ENCODE data around the gene MAN1C1.

The MAN1C1 gene

GRCh38 chr1:25685211-25685750 lies 68.7 kb downstream of the MAN1C1 start:
- H3K27me3 ChIP-seq (ENCODE audit: control insufficient read depth in 5 of 5, insufficient read depth in 4 of 5, low read length in 5 of 5) = no peaks in the 10 kb centered on the region
- no peak overlapping the region for H3K4me3 ChIP-seq (ENCODE audit: low read depth in 1 of 5, low read length in 5 of 5)
- H3K9me3 ChIP-seq (ENCODE audit: control insufficient read depth in 5 of 5, low read length in 5 of 5) = no peaks in the 10 kb centered on the region
- H3K4me1 ChIP-seq (ENCODE audit: control insufficient read depth in 5 of 5, insufficient read depth in 5 of 5, low read length in 5 of 5) = peaks cover 2 to 40% (median 33%) of the 10 kb centered on the region in 5 donors
- no peak overlapping the region for H3K9ac ChIP-seq (ENCODE audit: low read length in 5 of 5)
- H3K27ac ChIP-seq (ENCODE audit: low read depth, low read length) = no peak overlapping the region
- no peaks in the 10 kb centered on the region for H3K36me3 ChIP-seq (ENCODE audit: control insufficient read depth in 5 of 5, insufficient read depth in 5 of 5, low read length in 5 of 5)

GRCh38 chr1:25685938-25686665 lies 69.5 kb downstream of the MAN1C1 start:
- no peak overlapping the region for H3K27ac ChIP-seq (ENCODE audit: low read depth, low read length)
- H3K9ac ChIP-seq (ENCODE audit: low read length in 5 of 5) = no peak overlapping the region
- peaks cover 2 to 39% (median 33%) of the 10 kb centered on the region in 5 donors for H3K4me1 ChIP-seq (ENCODE audit: control insufficient read depth in 5 of 5, insufficient read depth in 5 of 5, low read length in 5 of 5)
- no peaks in the 10 kb centered on the region for H3K36me3 ChIP-seq (ENCODE audit: control insufficient read depth in 5 of 5, insufficient read depth in 5 of 5, low read length in 5 of 5)
- peak overlapping the region in 2 of 5 donors; percentile 16 to 37 for H3K4me3 ChIP-seq (ENCODE audit: low read depth in 1 of 5, low read length in 5 of 5)
- H3K27me3 ChIP-seq (ENCODE audit: control insufficient read depth in 5 of 5, insufficient read depth in 4 of 5, low read length in 5 of 5) = no peaks in the 10 kb centered on the region
- H3K9me3 ChIP-seq (ENCODE audit: control insufficient read depth in 5 of 5, low read length in 5 of 5) = no peaks in the 10 kb centered on the region

DNA sequence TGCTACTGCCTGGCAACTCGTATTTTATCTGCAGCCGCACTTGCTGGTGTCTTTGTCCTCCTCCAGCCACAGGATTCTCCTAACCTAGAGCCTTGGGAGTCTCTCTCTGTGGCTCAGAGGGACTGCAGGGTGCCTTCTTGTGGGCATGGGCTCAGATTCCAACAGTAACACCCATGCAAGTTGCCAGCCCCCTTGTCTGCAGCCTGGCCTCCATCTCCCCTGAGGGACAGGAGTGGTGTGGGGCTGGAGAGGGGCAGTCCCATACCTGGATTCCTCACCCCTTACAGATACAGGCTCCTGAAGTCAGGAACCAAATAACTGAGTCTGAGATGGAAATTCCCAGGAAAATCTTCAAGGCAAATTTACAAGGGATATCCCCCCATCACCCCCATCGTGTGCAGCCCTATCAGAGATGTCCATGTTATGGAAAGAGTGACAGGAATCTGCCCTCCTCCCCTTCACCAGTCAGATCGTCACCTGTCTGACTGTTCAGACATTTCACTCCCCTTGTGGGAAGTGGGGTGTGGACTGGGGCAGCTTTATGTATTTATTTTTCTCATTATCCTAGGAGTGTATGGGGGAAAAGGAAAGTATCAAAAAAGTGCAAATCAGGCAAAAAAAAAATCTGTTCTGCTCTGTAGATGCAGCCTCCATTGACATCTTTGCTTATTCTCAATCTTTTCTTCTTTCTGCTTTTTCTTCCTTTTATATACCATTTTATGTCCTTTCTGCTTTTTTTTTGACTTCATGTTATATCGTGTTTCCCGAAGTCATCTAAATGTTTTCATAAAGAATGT lies 70.8 kb downstream of the MAN1C1 start:
- Histone ChIP-seq H3K27me3 (ENCODE audit: control insufficient read depth in 5 of 5, insufficient read depth in 4 of 5, low read length in 5 of 5) (no peaks in the 10 kb centered on the region), H3K4me3 (ENCODE audit: low read depth in 1 of 5, low read length in 5 of 5) (peak overlapping the region in 1 of 5 donors; percentile 37), H3K27ac (ENCODE audit: low read depth, low read length) (no peak overlapping the region), H3K9ac (ENCODE audit: low read length in 5 of 5) (no peak overlapping the region), H3K9me3 (ENCODE audit: control insufficient read depth in 5 of 5, low read length in 5 of 5) (no peaks in the 10 kb centered on the region), H3K36me3 (ENCODE audit: control insufficient read depth in 5 of 5, insufficient read depth in 5 of 5, low read length in 5 of 5) (no peaks in the 10 kb centered on the region), H3K4me1 (ENCODE audit: control insufficient read depth in 5 of 5, insufficient read depth in 5 of 5, low read length in 5 of 5) (peaks cover 2 to 27% (median 24%) of the 10 kb centered on the region in 5 donors)

DNA sequence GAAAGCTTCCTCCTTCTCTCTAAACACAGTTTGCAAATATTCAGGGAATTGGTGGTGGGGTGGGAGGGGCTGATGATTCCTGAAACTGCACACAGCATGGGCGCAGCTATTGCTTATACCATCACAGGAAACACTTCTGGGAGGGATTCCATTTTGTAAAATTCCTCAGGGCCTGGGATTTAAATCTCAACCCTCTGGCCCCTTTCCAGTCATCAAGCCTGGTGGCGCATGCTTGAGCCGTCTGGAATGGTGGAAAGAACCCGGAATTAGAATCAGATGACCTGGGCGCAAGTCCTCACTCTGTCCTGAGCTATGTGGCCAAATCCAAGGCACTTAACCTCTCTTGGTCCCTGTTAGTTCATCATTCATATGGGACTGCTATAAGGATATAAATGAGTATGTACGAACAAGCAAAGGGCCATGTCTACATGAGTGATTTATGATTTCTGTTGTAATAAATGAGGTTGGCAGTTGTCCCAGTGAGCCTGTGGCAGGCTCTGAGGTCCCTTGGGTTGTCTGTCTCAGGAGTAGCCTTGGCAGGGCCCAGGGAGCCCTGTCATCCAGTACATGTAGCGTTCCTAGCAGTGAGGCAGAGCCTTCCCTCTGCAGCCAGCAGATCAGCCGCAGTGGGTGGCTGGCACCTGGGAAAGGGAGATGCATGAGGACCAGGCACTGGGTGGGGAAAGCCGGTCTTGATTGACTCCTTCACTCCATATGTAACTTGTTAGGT lies 72.0 kb downstream of the MAN1C1 start:
- Histone ChIP-seq H3K9ac (ENCODE audit: low read length in 5 of 5) (no peak overlapping the region), H3K27ac (ENCODE audit: low read depth, low read length) (no peak overlapping the region)

DNA sequence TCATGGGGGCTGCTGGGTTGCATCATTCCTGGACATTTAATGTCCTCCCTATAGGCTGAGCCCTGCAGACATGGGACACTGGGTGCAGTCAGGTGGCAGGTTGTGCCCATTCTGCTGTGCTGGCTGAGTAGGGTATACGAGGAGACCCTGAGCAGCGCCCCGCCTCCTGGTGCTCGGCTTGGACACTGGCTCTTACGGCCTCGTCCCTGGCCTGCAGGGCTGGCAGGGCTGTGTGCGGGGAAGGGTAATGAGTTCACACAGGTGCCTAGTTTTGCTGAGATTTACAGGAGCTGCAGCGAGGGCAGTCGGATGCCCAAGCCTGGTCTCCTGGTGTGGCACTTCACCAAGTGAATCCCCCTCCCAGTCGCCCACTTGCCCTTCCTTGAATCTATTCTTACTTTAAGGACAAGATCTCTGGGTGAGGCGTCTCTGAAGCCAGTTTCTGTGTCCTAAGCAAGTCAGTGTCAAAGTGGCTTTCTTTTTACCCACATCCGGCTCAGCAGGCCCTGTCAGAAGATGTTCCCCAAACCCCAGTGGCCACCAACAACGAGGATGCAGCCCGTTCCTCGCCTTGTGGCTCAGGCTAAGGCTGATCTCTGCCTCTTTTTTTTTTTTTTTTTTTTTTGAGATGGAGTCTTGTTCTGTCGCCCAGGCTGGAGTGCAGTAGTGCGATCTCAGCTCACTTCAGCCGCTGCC lies 73.2 kb downstream of the MAN1C1 start:
- no peaks in the 10 kb centered on the region for H3K27me3 ChIP-seq (ENCODE audit: control insufficient read depth in 5 of 5, insufficient read depth in 4 of 5, low read length in 5 of 5)
- H3K9ac ChIP-seq (ENCODE audit: low read length in 5 of 5) = no peak overlapping the region
- H3K9me3 ChIP-seq (ENCODE audit: control insufficient read depth in 5 of 5, low read length in 5 of 5) = no peaks in the 10 kb centered on the region
- no peak overlapping the region for H3K4me3 ChIP-seq (ENCODE audit: low read depth in 1 of 5, low read length in 5 of 5)
- H3K27ac ChIP-seq (ENCODE audit: low read depth, low read length) = no peak overlapping the region
- H3K4me1 ChIP-seq (ENCODE audit: control insufficient read depth in 5 of 5, insufficient read depth in 5 of 5, low read length in 5 of 5) = peaks cover 5 to 43% (median 34%) of the 10 kb centered on the region in 5 donors
- no peaks in the 10 kb centered on the region for H3K36me3 ChIP-seq (ENCODE audit: control insufficient read depth in 5 of 5, insufficient read depth in 5 of 5, low read length in 5 of 5)

More for the DNA sequence above, 72.0 kb downstream of the MAN1C1 start:
- Histone ChIP-seq H3K9me3 (ENCODE audit: control insufficient read depth in 5 of 5, low read length in 5 of 5) (no peaks in the 10 kb centered on the region), H3K36me3 (ENCODE audit: control insufficient read depth in 5 of 5, insufficient read depth in 5 of 5, low read length in 5 of 5) (no peaks in the 10 kb centered on the region), H3K4me3 (ENCODE audit: low read depth in 1 of 5, low read length in 5 of 5) (no peak overlapping the region), H3K27me3 (ENCODE audit: control insufficient read depth in 5 of 5, insufficient read depth in 4 of 5, low read length in 5 of 5) (no peaks in the 10 kb centered on the region), H3K4me1 (ENCODE audit: control insufficient read depth in 5 of 5, insufficient read depth in 5 of 5, low read length in 5 of 5) (peaks cover 2 to 30% (median 25%) of the 10 kb centered on the region in 5 donors)

DNA sequence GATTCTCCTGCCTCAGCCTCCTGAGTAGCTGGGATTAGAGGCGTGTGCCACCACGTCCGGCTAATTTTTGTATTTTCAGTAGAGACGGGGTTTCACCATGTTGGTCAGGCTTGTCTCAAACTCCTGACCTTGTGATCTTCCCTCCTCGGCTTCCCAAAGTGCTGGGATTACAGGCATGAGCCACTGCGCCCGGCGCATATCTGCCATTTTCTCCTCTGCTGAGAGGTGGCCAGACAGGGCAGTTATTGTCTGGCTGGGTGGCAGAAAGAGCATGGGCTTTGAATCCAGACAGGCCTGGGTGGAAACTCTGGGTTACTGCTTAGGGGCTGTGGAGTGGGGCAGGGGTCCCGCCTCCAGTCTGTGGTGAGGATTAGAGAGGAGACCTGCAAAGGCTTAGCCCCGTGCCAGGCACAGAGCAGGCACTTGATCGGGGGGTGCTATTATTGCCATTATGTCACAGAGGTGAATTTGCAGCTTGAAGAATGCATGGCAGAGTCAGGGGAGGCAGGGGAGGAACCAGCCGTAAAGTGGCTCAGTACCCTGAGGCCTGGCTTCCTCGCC lies 73.9 kb downstream of the MAN1C1 start:
- H3K4me3 ChIP-seq (ENCODE audit: low read depth in 1 of 5, low read length in 5 of 5) = no peak overlapping the region
- no peaks in the 10 kb centered on the region for H3K9me3 ChIP-seq (ENCODE audit: control insufficient read depth in 5 of 5, low read length in 5 of 5)
- peaks cover 9 to 46% (median 34%) of the 10 kb centered on the region in 5 donors for H3K4me1 ChIP-seq (ENCODE audit: control insufficient read depth in 5 of 5, insufficient read depth in 5 of 5, low read length in 5 of 5)
- no peaks in the 10 kb centered on the region for H3K36me3 ChIP-seq (ENCODE audit: control insufficient read depth in 5 of 5, insufficient read depth in 5 of 5, low read length in 5 of 5)
- H3K27me3 ChIP-seq (ENCODE audit: control insufficient read depth in 5 of 5, insufficient read depth in 4 of 5, low read length in 5 of 5) = no peaks in the 10 kb centered on the region
- no peak overlapping the region for H3K9ac ChIP-seq (ENCODE audit: low read length in 5 of 5)
- no peak overlapping the region for H3K27ac ChIP-seq (ENCODE audit: low read depth, low read length)

- Histone ChIP-seq H3K9ac (ENCODE audit: low read length in 5 of 5) (no peak overlapping the region), H3K27ac (ENCODE audit: low read depth, low read length) (no peak overlapping the region), H3K4me1 (ENCODE audit: control insufficient read depth in 5 of 5, insufficient read depth in 5 of 5, low read length in 5 of 5) (peaks cover 13 to 46% (median 38%) of the 10 kb centered on the region in 5 donors), H3K9me3 (ENCODE audit: control insufficient read depth in 5 of 5, low read length in 5 of 5) (no peaks in the 10 kb centered on the region), H3K27me3 (ENCODE audit: control insufficient read depth in 5 of 5, insufficient read depth in 4 of 5, low read length in 5 of 5) (no peaks in the 10 kb centered on the region), H3K36me3 (ENCODE audit: control insufficient read depth in 5 of 5, insufficient read depth in 5 of 5, low read length in 5 of 5) (no peaks in the 10 kb centered on the region), H3K4me3 (ENCODE audit: low read depth in 1 of 5, low read length in 5 of 5) (no peak overlapping the region)
Observed at GRCh38 chr1:25691211-25691610, 74.6 kb downstream of the MAN1C1 start.

- Histone ChIP-seq H3K36me3 (ENCODE audit: control insufficient read depth in 5 of 5, insufficient read depth in 5 of 5, low read length in 5 of 5) (no peaks in the 10 kb centered on the region), H3K4me1 (ENCODE audit: control insufficient read depth in 5 of 5, insufficient read depth in 5 of 5, low read length in 5 of 5) (peaks cover 13 to 45% (median 37%) of the 10 kb centered on the region in 5 donors), H3K27me3 (ENCODE audit: control insufficient read depth in 5 of 5, insufficient read depth in 4 of 5, low read length in 5 of 5) (no peaks in the 10 kb centered on the region)
Observed at GRCh38 chr1:25692560-25692959, 76.0 kb downstream of the MAN1C1 start.

More at GRCh38 chr1:25692560-25692959, 76.0 kb downstream of the MAN1C1 start:
- Histone ChIP-seq H3K9ac (ENCODE audit: low read length in 5 of 5) (no peak overlapping the region), H3K9me3 (ENCODE audit: control insufficient read depth in 5 of 5, low read length in 5 of 5) (no peaks in the 10 kb centered on the region), H3K4me3 (ENCODE audit: low read depth in 1 of 5, low read length in 5 of 5) (no peak overlapping the region), H3K27ac (ENCODE audit: low read depth, low read length) (no peak overlapping the region)

Data from subcutaneous abdominal adipose tissue (tissue), 5 donors.